ENCODE results near the gene IKZF4. TPM values are rescaled to one million over a fixed set of nuclear protein-coding genes. Genes with fewer than 3 reads are reported as not detected.

The IKZF4 gene
- total and polyA plus RNA-seq, 2 donors (not counting 1 experiment from before 2014, with no cell fraction given): 2.0 to 3.2 TPM

DNA sequence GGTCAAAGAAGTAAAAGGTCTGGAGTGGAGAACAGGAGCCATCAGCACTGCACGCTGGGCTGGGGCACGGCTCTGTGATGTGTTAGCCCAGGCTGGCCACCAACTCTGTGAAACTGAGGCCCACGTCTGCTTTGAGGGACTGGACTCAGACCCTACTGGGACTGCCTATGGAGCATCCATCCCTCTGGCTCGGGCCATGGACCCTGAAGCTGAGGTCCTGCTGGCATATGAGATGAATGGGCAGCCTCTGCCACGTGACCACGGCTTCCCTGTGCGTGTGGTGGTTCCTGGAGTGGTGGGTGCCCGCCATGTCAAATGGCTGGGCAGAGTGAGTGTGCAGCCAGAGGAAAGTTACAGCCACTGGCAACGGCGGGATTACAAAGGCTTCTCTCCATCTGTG, 16.6 kb upstream of the IKZF4 start:
- no peak overlapping the region for H3K4me3 ChIP-seq (replicated peaks in 1 of 4; ENCODE audit: control extremely low read depth in 1 of 4, insufficient read depth in 1 of 4, low read depth in 3 of 4, low read length in 4 of 4)
- DNase-seq (ENCODE audit: low read depth in 2 of 2): no peak
- H3K27me3 ChIP-seq (ENCODE audit: control insufficient read depth, insufficient read depth, low read length): no peaks in the 10 kb centered on the region
- H3K36me3 ChIP-seq (ENCODE audit: control insufficient read depth, insufficient read depth, low read length): peaks cover 6% of the 10 kb centered on the region
- no peak overlapping the region for H3K9ac ChIP-seq (ENCODE audit: insufficient read depth, low read length)
- no peak overlapping the region for H2AFZ ChIP-seq (ENCODE audit: low read length)
- TF ChIP-seq, protein P1, sequence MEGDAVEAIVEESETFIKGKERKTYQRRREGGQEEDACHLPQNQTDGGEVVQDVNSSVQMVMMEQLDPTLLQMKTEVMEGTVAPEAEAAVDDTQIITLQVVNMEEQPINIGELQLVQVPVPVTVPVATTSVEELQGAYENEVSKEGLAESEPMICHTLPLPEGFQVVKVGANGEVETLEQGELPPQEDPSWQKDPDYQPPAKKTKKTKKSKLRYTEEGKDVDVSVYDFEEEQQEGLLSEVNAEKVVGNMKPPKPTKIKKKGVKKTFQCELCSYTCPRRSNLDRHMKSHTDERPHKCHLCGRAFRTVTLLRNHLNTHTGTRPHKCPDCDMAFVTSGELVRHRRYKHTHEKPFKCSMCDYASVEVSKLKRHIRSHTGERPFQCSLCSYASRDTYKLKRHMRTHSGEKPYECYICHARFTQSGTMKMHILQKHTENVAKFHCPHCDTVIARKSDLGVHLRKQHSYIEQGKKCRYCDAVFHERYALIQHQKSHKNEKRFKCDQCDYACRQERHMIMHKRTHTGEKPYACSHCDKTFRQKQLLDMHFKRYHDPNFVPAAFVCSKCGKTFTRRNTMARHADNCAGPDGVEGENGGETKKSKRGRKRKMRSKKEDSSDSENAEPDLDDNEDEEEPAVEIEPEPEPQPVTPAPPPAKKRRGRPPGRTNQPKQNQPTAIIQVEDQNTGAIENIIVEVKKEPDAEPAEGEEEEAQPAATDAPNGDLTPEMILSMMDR (conservative IDR thresholded peaks at IDR 0.05 in 1 of 2, IDR thresholded peaks at IDR 0.05 in 1 of 2; ENCODE audit: low read depth in 1 of 2, low read length in 2 of 2): no peak
- no peak for TF ChIP-seq EZH2 (IDR thresholded peaks at IDR 0.05; ENCODE audit: low read length, missing control alignments)
- peaks cover 2% of the 10 kb centered on the region for H3K4me1 ChIP-seq (ENCODE audit: control insufficient read depth, extremely low read depth, insufficient read depth, low read length)
- no peaks in the 10 kb centered on the region for H3K79me2 ChIP-seq (ENCODE audit: control insufficient read depth, insufficient read depth, low read length)
- H3K27ac ChIP-seq (ENCODE audit: insufficient read depth, low read length): no peak overlapping the region
- H3K9me3 ChIP-seq (ENCODE audit: control insufficient read depth, insufficient read depth, low read depth, low read length): no peaks in the 10 kb centered on the region
- H4K20me1 ChIP-seq (ENCODE audit: control insufficient read depth, extremely low read depth, insufficient read depth, low read length): no peaks in the 10 kb centered on the region
- no peak overlapping the region for H3K4me2 ChIP-seq (ENCODE audit: extremely low read depth, insufficient read depth, low read length)

DNA sequence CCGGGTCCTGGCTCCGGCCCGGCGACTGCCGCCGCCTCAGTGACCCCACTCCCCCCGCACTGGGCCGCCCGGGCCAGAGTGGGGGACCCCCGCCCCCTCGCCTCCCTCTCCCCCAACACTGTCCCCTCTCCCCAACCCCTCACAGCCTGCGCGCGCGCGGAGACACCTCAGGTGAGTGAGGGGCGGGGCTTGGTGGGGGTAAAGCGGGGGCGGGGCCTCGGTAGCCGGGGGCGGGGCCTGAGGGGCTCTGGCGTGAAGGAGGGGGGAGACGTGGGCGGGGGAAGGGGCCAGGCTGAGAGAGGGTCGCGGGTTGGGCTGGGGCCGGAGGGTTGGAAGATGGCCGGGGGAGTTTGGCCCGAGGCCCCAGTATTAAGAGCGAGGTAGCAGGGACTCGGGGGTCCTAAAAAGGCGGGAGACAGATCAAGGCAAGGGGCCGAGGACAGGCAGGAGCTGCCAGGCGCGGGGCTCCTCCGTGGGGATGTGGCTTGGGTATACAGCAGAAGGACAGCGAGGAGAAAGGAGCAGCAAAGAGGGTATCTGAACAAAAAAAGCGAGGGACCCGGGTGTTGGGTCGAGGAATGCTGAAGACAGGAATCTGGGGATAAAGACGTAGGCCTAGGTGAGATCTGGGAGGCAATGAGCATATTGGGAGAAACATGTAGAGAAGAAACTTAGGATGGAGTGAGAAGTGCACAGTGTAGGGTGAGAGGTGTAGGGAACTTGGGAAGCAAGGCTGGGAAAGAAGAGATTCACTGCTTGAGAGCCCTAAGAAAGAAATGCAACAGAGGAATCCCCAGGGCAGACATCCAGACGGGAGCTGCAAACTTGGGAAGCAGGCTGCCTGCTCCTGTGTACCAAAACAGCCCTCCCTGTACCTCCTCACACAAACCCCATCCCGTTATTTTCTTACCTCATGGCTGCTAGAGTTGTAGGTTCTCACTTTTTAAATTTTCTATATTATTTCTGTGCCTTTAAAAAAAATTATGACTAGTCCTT, 13.0 kb upstream of the IKZF4 start:
- H3K27ac ChIP-seq (ENCODE audit: insufficient read depth, low read length): peak overlapping the region; percentile 39
- H3K27me3 ChIP-seq (ENCODE audit: control insufficient read depth, insufficient read depth, low read length): no peaks in the 10 kb centered on the region
- peak overlapping the region; percentile 27 to 76 (median 68) for H3K4me3 ChIP-seq (replicated peaks in 1 of 4; ENCODE audit: control extremely low read depth in 1 of 4, insufficient read depth in 1 of 4, low read depth in 3 of 4, low read length in 4 of 4)
- no peak for TF ChIP-seq EZH2 (IDR thresholded peaks at IDR 0.05; ENCODE audit: low read length, missing control alignments)
- TF ChIP-seq, protein P1 (conservative IDR thresholded peaks at IDR 0.05 in 1 of 2, IDR thresholded peaks at IDR 0.05 in 1 of 2; ENCODE audit: low read depth in 1 of 2, low read length in 2 of 2): no peak
- H3K79me2 ChIP-seq (ENCODE audit: control insufficient read depth, insufficient read depth, low read length): no peaks in the 10 kb centered on the region
- H3K36me3 ChIP-seq (ENCODE audit: control insufficient read depth, insufficient read depth, low read length): peaks cover 5% of the 10 kb centered on the region
- peak overlapping the region; percentile 49 for H3K9ac ChIP-seq (ENCODE audit: insufficient read depth, low read length)
- H3K9me3 ChIP-seq (ENCODE audit: control insufficient read depth, insufficient read depth, low read depth, low read length): no peaks in the 10 kb centered on the region
- H3K4me2 ChIP-seq (ENCODE audit: extremely low read depth, insufficient read depth, low read length): peak overlapping the region; percentile 100
- H3K4me1 ChIP-seq (ENCODE audit: control insufficient read depth, extremely low read depth, insufficient read depth, low read length): peaks cover 2% of the 10 kb centered on the region
- H4K20me1 ChIP-seq (ENCODE audit: control insufficient read depth, extremely low read depth, insufficient read depth, low read length): no peaks in the 10 kb centered on the region
- H2AFZ ChIP-seq (ENCODE audit: low read length): peak overlapping the region; percentile 73
- peak; percentile 10 to 23 for DNase-seq (ENCODE audit: low read depth in 2 of 2)

DNA sequence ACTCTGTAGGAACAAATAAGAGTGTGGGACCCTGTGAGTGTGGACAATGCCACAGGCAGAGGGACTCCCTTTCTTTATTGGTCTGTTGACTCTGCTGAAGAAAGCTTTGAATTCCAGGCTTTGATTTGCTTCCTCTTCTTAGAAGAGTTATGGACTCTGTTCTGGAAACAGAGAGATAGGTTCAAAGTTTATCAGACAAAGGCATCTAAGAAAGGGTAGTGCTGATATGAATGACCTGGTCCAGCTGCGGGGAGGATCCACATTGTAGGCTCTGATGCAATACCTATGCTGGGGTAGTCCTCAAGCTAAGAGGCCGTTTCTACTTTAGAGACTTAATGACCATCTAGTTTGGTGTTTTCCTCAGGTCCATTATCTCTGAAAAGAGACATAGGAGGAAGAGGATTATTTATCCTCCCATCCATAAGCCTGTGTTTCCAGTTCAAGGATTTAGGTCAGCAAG, 10.7 kb upstream of the IKZF4 start:
- H3K4me3 ChIP-seq (replicated peaks in 1 of 4; ENCODE audit: control extremely low read depth in 1 of 4, insufficient read depth in 1 of 4, low read depth in 3 of 4, low read length in 4 of 4): no peak overlapping the region
- no peaks in the 10 kb centered on the region for H4K20me1 ChIP-seq (ENCODE audit: control insufficient read depth, extremely low read depth, insufficient read depth, low read length)
- peaks cover 2% of the 10 kb centered on the region for H3K4me1 ChIP-seq (ENCODE audit: control insufficient read depth, extremely low read depth, insufficient read depth, low read length)
- no peak overlapping the region for H3K27ac ChIP-seq (ENCODE audit: insufficient read depth, low read length)
- no peak overlapping the region for H2AFZ ChIP-seq (ENCODE audit: low read length)
- H3K27me3 ChIP-seq (ENCODE audit: control insufficient read depth, insufficient read depth, low read length): no peaks in the 10 kb centered on the region
- H3K36me3 ChIP-seq (ENCODE audit: control insufficient read depth, insufficient read depth, low read length): no peaks in the 10 kb centered on the region
- H3K4me2 ChIP-seq (ENCODE audit: extremely low read depth, insufficient read depth, low read length): no peak overlapping the region
- no peak for TF ChIP-seq EZH2 (IDR thresholded peaks at IDR 0.05; ENCODE audit: low read length, missing control alignments)
- TF ChIP-seq, protein P1 (conservative IDR thresholded peaks at IDR 0.05 in 1 of 2, IDR thresholded peaks at IDR 0.05 in 1 of 2; ENCODE audit: low read depth in 1 of 2, low read length in 2 of 2): no peak
- no peaks in the 10 kb centered on the region for H3K9me3 ChIP-seq (ENCODE audit: control insufficient read depth, insufficient read depth, low read depth, low read length)
- no peak overlapping the region for H3K9ac ChIP-seq (ENCODE audit: insufficient read depth, low read length)
- H3K79me2 ChIP-seq (ENCODE audit: control insufficient read depth, insufficient read depth, low read length): no peaks in the 10 kb centered on the region
- no peak for DNase-seq (ENCODE audit: low read depth in 2 of 2)
